Stimulated activated CD4-positive, alpha-beta T cell treated with anti-CD3 and anti-CD28 coated beads, Interleukin-1b, Interleukin-23, amount 100 ng/mL, for 4 hours (primary cell): ENCODE results near the gene SPRR2F.

Experiments used
- DNase-seq, 2 donors: peaks; one replicate each; pipeline ENCODE4 v3.0.0-alpha.2; 2020; ENCODE audit warnings: low read depth in 2 of 2

SPRR2F gene

GRCh38 chr1:153072806-153073726 is 40.2 kb downstream of the SPRR2F start:
- no peak for DNase-seq

DNA sequence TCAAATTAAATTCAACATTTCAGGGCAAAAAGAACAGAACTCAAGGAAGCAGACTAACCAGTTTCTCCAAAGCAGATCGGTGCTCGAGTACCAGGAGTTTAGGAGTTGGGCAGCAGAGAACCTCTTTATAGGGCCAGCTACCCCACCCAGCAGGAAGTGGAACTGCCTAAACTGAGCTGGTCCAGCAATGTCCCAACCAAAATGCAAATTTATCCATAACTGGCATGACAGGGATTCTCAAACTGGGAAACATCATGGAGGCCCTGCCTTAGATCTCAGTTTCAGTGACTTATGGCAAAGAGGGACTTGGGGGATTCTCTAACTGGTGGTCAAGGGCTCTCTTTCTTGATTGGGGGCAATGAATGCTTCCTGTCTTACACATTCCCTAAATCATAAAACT is 41.8 kb downstream of the SPRR2F start, which contains the start of gene SPRR2B:
SPRR2B (minus strand) TSS at position 101 of the 400 bp plus-strand sequence. CDS start 772 bp downstream, outside the sequence.
- DNase-seq, result no peak

DNA sequence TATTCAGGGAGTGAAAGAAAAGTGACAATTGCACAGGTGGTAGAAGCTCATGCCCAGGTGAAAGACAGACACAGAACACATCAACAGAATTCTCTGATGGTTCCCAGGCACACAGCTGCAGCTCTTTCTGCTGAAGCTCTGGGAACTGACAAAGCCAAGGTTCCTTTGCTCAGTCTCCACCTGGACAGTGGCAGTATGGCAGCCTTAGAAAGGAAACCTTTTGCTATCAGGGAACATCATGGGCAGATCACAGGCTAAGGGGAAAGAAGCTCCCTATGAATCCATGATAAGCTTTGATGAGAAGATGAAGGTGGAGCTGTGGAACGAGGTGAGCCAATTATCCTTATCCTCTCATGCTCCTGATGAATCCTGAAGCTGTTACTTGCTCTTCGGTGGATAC is 43.1 kb downstream of the SPRR2F start:
- no peak for DNase-seq
